Activated T-helper 9 cell treated with anti-CD3 and anti-CD28 coated beads, Interleukin-2, amount 50 U/mL, for 16 hours (primary cell): ENCODE results near the gene PTGES2.

Experiments
- DNase-seq: peaks from one replicate; pipeline ENCODE4 v3.0.0-alpha.2; 2020; ENCODE audit warnings: low read depth

PTGES2 gene

DNA sequence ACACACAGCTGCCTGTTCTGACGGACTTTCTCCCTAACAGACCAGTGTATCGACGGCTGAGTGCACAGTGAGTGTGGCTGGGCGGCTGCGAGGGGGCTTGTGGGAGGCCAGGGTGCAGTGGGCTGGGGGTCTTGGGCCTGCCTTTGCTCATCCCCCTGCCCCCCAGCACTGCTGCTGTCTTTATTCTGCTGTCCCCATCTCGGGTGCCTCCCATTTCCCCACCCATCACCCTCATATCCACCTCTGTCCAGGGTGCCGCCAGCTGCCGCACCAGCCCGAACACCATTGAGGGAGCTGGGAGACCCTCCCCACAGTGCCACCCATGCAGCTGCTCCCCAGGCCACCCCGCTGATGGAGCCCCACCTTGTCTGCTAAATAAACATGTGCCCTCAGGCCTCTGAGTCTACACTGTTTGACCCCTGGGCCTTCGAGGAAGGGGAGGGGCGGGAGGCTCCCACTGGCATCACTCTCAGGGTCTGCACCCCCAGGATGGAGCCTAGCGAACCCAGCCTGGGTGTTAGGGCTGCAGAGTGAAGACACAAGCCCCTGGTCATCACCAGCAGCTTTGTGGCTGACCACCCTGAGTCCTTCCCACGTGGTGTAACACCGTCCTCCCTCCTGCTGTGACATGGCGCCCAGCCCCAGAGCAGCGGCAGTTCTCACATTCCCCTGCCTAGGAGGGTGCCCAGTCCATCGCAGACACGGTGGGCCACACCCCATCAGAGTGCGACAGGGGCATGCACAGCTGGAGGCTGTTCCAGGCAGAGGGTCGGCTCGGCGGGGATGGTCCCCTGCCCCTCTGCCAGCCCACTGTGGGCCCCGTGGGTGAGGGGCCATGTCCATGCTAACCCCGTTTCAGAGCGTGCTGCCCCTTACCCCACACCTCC is 25.8 kb upstream of the PTGES2 start:
- no peak for DNase-seq

DNA sequence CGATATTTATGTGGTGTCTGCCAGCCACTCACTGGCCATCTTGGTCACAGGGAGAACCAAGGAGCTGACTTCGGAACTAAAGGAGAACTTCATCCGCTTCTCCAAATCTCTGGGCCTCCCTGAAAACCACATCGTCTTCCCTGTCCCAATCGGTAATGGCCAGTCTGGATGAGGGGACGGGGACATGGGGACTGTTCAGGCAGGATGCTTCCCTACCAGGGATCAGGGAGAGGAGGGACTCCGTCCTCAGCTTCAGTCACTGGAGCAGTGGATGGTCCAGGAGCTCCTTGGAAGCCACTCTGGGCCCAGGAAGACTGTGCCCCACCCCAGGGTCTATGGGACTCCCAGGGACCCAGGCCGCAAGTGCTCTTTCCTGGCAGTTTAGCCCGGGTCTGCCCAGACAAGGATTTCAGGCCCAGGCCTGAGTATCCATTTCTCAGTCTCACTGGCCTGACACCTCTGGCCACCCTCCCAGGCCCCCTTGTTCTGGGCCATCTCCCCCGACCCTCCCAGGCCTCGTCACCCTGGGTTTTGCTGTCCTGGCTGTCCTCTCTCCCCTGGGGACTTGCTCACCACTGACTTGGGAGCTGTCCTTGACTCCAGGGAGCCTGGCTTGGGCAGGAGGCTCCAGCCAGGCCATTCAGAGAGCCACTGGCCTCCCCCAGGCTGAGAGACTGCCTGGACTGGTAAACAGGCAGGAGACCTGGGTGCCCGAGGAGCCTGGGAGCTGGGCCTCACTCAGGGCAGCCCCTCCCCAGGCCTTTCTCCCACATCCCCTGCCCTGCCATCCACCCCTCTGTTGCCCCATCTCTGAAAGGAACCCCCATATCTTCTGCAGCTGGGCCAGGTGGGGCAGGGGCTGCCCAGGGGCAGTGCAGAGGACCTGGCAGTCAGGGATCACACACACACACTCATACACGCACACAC is 24.9 kb upstream of the PTGES2 start:
- DNase-seq, result no peak

DNA sequence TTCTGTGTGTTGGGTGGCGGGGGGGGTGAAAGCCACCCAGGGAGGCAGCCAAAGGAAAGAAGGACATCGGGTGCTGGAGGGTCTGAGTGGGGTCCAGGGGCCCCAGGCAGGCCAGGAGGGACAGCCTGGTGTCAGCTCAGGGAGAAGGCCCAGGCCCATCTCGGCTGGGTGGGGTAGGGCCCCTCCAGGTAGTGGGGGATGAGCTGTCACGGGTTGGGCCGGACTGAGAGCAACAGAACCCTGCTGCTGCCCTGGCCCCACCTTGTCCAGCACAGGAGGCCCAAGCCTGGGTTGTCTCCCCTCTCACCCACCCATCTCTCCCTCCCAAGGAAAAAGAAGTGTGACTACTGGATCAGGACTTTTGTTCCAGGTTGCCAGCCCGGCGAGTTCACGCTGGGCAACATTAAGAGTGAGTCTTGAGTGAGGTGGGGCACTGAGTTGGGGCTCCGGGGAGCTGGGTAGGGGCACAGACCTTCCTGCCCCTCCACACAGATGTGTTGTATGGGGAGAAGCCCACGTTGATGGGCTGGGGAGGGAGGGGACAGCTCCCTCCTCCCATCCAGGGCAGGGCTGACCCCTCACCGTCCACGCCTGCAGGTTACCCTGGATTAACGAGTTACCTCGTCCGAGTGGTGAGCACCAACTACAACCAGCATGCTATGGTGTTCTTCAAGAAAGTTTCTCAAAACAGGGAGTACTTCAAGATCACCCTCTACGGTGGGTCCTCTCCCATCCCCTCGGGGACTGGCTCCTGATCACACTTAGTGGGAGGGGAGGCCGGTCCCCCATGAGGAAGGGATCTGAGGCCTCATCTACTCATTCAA is 24.0 kb upstream of the PTGES2 start:
- DNase-seq, result no peak

DNA sequence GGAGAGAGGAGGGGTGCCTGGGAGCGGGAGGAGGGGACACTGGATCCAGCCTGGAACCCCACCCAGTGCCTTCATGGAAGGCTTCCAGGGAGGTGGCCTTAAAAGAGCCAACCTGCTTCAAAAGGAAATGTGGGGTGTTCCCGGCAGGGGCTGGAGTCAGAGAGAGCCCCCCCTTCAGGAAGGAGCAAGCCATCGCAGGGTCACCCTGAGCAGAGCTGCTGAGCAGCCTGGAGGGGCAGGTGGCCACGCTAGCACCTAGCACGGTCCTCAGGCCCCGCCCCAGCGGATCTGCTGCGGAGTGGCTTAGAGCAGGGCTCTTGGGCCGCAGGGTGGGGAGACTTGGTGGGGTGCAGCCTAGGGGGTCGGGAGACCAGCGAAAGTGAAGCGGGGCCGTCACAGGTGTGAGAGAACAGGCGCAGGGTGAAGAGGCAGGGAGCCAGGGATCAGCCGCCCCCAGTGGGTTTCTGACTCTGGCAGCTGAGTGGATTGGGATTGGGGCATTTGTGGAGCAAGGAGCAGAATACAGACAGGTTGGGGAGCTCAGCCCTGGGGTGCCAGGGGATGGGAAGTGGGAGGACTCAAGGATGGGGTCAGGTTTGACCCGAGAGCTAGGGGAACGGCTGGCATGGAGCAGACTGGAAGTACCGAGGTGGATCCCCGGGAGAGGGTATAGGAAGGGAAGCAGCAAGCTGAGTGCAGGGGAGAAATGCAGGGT is 23.2 kb upstream of the PTGES2 start:
- DNase-seq, result no peak

DNA sequence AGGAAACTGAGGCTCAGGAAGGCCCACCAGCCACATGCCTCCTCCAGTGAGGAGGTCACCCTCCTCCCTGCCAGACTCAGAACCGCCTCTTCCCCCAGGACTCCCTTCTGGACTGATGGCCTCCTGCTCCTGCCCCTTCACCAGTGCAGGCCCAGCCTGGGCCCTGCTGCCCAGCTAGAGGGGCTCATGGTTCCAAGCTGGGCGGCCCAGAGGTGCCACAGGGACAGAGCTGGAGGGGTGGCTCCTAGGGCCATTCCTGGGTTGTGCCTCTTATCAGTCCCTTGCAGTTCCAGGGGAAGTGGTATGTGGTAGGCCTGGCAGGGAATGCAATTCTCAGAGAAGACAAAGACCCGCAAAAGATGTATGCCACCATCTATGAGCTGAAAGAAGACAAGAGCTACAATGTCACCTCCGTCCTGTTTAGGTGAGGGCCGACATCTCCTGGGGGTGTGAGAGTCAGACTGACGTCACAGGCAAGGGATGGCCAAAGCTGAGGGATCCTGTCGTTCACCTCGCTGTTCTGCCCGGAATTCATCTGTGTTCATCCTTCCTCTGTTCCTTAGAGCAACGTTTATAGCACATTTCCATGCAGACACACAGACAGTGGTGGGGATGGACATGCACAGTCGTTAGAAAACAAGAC is 22.5 kb upstream of the PTGES2 start:
- DNase-seq, result no peak

DNA sequence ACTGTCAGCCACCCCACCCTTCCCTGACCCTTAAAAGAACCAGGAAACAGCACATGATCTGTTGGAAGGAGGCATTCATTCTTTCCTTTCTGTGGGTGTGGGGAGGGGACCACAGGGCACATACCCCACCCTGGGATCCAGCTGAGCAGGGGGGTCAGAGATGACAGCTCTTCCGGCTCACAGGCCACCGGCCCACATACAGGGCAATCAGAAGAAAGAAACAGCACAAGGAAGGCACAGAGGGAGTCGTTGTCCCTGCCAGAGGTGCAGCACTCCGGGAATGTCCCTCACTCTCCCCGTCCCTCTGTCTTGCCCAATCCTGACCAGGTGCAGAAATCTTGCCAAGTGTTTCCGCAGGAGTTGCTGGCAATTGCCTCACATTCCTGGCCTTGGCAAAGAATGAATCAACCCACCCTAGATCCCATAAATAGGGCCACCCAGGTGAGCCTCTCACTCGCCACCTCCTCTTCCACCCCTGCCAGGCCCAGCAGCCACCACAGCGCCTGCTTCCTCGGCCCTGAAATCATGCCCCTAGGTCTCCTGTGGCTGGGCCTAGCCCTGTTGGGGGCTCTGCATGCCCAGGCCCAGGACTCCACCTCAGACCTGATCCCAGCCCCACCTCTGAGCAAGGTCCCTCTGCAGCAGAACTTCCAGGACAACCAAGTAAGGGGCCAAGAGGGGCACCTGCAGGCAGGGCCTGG is 21.6 kb upstream of the PTGES2 start, which contains the start of gene LCN2:
LCN2 (plus strand) TSS at position 453 of the 701 bp plus-strand sequence; CDS start at position 526, 73 bp downstream.
- no peak for DNase-seq

DNA sequence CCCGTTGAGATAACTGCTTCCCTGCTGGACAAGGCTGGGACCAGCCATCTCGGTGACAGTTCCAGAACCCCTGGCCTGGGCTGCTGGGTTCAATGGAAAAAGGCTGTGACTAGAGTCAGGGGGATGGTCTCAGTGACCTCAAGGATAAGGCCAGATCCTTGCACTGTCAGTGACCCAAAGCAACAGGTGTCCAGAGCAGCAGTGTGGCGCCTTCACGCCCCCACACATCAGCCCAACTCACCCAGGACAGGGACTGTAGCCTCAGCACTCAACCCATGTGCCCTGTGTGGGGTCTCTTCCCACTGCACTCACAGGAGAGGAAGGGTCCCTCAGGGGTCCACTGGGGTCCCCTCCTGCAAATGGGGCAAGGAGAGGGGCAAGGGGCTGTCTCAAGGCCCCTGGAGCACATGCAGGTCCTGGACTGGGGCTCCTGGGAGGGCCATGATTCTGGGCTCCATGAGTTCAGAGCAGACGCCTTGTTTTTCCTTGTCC is 21.0 kb upstream of the PTGES2 start:
- no peak for DNase-seq

DNA sequence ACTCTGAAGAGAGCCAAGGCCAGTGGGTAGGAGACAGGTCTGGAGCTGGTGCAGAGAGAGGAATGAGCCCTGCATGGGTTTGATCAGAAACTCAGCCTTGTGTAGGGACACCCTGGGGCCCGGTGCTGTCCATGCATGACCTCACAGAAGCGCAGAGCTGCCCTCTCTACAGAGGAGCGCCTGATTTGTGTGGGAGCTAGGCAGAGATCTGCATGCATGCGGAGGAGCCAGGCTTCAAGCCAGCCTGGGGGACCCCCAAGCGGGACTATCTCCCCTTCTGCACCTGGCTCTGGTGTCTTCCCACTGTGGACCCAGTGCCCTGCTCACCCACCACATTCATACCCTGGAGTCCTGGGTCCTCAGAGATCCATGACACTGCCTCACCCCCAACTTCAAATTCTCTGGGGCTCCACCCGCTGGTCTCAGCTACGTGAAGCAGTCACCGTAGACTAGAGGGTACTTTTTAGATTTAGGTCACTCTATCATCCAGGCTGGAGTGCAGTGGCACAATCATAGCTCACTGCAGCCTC is 19.1 kb upstream of the PTGES2 start:
- DNase-seq, result no peak

DNA sequence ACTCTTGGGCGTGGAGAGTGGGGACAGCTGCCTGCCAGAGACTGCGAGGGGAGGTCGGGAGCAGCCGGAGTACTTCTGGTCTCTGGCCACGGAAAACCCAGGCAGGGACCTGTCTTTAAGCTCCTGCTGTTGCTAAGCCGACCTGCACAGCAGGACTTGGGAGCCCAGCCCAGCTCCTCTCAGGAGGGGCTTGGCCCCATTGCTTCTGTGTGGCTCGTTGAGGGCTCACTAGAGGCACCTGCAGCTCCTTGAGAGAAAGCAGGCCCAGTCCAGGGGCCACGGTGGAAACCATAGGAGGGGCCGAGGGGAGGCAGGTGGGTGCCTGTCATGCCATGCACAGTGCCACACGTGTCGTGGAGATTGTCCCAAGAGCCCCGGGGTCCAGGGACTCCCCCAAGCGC is 18.4 kb upstream of the PTGES2 start:
- no peak for DNase-seq

DNA sequence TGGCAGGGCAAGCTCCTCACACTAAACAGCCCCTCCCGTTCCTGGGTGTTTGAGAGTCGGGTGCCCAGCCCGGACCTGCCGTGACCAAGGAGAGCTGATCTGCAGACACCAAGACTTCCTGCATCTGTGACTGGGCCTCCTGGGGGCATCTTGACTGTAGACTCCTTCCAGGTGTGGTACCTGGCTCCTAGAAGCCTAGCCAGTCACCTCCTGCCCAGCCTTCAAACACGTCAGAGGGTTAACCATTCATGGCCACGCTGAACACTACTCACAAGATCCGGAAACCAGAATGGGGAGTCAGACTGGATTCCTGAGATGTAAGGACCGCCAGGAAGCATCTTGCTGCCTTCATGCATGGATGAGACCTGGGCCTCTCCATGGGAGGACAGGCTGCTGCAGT is 18.0 kb upstream of the PTGES2 start:
- no peak for DNase-seq

DNA sequence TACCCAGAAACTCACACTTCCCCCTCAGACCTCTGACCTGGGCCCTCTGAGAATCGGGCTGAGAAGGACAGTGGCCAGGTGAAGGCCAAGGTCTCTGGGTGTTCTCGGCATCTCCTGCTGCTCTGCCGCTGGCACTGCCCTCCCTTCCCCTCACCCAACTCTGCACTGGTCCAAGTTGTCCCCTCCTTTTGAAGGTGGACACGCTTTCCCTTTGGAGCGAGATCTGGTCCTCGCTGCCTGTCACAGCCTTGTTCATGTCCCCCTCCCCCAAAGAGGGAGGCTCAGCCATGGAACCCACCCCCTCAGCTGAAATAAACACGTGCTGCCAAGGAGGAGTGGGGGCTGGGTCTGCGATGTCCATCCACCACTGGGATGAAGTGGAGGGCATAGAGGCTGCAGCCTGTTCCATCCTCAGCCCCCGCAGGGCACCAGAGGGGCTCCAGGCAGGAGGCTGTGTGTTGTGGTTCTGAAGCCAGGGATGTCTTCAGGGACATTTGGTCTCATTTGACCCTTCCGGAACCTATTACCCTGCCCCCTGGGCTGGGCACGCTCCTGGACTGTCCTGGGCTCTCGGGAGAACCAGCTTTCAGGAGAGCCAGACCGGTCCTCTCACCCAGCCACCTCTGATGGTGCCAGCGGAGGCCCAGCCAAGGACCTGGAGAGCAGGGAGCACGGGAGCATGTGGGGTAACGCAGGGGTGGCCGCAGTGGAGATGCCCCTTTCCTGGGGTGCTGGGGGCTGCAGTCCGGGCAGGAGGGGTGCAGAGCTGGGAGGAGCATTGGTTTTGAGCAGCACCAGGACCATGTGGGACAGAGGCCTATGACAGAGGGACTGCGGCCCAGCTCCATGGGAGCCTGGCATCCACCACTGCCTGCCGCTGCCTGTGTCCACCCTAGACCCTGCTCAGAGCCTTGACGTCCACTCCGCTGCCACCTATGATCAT is 17.0 kb upstream of the PTGES2 start:
- no peak for DNase-seq

DNA sequence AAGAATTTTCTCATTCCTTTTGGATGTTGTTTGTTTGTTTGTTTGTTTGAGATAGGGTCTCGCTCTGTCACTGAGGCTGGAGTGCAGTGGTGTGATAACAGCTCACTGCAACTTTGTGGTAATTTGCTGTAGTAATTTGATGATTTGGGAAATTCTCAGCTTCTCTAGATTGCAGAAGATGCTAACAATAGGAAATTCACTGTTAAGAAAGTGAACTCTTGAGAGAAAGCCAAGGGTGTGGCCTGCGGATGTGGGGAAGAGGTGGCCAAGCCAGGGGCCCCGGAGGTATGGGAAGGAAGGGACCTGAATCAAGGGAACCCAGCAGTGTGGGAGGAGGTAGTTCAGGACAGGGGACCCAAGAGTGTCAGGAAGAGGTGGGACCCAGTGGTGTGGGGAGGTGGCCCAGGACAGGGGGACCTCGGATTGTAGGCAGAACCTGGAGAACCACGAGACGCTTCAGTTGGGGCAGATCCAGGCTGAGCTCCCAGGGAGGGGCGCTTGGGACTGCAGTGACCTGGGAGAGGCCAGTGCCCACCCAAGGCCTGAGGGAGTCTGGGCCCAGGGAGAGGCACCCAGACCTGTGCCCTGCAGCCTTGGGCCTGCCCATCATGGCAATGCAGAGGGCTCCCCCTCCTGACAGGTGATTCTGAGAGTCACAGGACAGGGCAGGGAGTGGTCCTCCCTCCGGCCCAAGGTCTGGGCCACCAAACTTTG is 16.2 kb upstream of the PTGES2 start:
- no peak for DNase-seq

DNA sequence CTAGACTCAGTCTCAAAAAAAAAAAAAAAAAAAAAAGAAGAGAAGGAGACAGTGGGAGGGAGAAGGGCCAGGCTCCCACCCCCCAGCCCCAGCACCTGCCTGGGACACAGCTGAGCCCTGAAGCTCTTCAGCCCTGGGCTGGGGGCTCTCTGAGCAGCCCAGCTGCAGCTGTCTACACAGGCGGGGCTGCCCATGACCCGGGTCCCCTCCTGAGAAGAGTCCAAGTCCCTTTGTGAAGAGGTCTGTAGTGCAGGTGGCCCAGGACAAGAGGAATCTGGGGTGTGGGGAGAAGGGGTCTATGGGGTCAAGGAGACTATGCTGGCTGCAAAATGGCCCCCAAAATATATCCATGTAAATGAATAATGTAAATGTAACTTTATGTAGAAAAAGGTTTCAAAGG is 15.1 kb upstream of the PTGES2 start:
- DNase-seq, result no peak

DNA sequence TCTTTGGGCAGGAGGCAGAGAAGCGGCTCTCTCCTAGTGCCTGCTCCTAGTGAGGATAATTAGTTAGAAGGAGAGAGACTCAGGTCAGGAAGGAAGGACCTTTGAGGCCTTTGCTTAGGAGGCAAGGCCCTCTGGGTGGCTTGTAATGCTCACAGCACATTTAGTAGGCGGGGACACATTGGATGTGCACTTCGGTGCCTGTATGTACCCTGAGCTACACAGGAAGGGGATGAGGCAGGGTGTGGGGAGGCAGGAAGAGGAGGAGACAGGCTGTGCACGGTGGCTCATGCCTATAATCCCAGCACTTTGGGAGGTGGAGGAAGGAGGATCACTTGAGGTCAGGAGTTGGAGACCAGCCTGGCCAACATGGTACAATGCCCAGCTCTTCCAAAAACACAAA is 14.5 kb upstream of the PTGES2 start:
- no peak for DNase-seq

DNA sequence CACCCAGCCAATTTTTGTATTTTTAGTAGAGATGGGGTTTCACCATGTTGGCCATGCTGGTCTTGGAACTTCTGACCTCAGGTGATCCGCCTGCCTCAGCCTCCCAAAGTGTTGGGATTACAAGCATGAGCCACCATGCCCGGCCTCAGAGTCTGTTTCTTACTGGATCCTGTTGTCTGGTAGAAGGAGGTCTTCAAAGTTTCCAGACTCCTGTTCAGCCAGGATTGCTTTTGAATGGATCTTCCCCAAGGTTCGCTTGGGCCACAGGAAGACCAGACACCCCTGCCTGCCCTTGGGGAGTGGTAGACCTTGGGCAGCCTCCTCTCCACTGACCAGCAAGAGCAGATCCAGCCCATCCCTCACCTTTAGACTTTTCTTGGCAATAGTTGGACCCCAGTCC is 14.1 kb upstream of the PTGES2 start:
- no peak for DNase-seq

DNA sequence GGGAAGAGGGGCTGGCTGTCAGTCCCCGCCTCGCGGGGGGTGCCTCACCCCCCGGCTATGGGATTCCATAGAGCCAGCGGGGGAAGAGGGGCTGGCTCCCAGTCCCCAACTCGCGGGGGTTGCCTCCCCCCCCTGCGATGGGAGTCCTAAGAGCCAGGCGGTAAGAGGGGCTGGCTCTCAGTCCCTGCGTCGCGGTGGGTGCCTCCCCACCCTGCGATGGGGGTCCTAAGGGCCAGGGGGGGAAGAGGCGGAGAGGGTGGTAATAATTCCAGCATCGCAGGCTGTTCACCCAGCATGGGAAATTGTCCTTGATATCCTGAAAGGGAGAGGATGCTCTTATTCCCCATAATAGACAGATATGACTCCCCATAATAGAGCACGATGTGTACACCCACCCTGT is 12.1 kb upstream of the PTGES2 start:
- no peak for DNase-seq

DNA sequence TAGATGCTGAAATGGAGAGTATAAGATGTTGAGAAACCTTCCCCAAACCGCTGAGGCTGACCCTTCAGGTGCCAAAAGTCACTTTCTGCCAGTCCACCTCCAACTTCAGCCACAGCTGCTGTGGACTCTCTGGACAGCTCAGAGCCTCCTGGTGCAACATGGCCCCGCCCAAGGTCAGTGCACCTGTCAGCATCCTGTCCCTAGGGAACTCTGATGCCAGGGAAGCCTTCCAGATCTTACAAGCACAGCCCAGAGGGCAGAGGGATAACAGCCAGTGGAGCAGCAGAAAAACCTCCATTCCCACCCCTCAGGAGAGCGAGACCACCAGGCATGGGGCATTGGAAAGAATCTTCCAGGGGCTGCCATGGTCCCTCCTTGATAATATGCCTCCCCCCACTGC is 10.5 kb upstream of the PTGES2 start:
- no peak for DNase-seq
